HG02763 (cell line): ENCODE measurements around the gene PRKCZ.
A peak's percentile ranks its signal among the peaks of the same experiment; 100 is the strongest.

Source experiments
- ATAC-seq: cut with Tn5 transposase; IDR thresholded peaks from one replicate; pipeline ENCODE4 v1.9.1; 2021; ENCODE audit warnings: mild to moderate bottlenecking, moderate library complexity; ENCODE audit not compliant: unreplicated experiment

Gene PRKCZ

GRCh38 chr1:2049718-2050431 lies at the start of gene PRKCZ:
Gene PRKCZ (plus strand): TSS chr1:2050411. CDS start chr1:2050631, 220 bp downstream.
- peak; percentile 66 for ATAC-seq

GRCh38 chr1:2000432-2000831 lies 49.8 kb upstream of the PRKCZ start:
- no peak for ATAC-seq

GRCh38 chr1:2000850-2001249 lies 49.4 kb upstream of the PRKCZ start:
- ATAC-seq, result no peak

- no peak for ATAC-seq
Measured at GRCh38 chr1:2001773-2002411, 48.3 kb upstream of the PRKCZ start.

- ATAC-seq, result no peak
Measured at GRCh38 chr1:2003541-2004131, 46.6 kb upstream of the PRKCZ start, which contains the start of gene CFAP74. Gene CFAP74 (minus strand): TSS chr1:2003786. CDS start chr1:1990956, 12,830 bp downstream.

- ATAC-seq, result no peak
Measured at GRCh38 chr1:2004856-2005255, 45.4 kb upstream of the PRKCZ start.

GRCh38 chr1:2009101-2010053 lies 40.8 kb upstream of the PRKCZ start:
- no peak for ATAC-seq

- no peak for ATAC-seq
Measured at GRCh38 chr1:2014181-2014580, 36.0 kb upstream of the PRKCZ start.

- ATAC-seq, result no peak
Measured at GRCh38 chr1:2014741-2015735, 35.2 kb upstream of the PRKCZ start.

- ATAC-seq, result no peak
Measured at GRCh38 chr1:2016123-2016522, 34.1 kb upstream of the PRKCZ start.

- no peak for ATAC-seq
Measured at GRCh38 chr1:2018217-2019171, 31.7 kb upstream of the PRKCZ start.

GRCh38 chr1:2019172-2019543 lies 31.1 kb upstream of the PRKCZ start, which contains the start of gene GABRD:
Gene GABRD (plus strand): TSS chr1:2019345. CDS start chr1:2019424, 79 bp downstream.
- no peak for ATAC-seq

GRCh38 chr1:2019571-2020309 lies 30.5 kb upstream of the PRKCZ start:
- ATAC-seq, result no peak

GRCh38 chr1:2020310-2020655 lies 29.9 kb upstream of the PRKCZ start:
- ATAC-seq, result no peak

- ATAC-seq, result no peak
Measured at GRCh38 chr1:2021550-2021949, 28.7 kb upstream of the PRKCZ start.

GRCh38 chr1:2022063-2022770 lies 28.0 kb upstream of the PRKCZ start:
- no peak for ATAC-seq

- ATAC-seq, result no peak
Measured at GRCh38 chr1:2023187-2023586, 27.0 kb upstream of the PRKCZ start.
